ENCODE data around the gene EXPH5. TPM values are rescaled to one million over a fixed set of nuclear protein-coding genes. Genes with fewer than 3 reads are reported as not detected.

Gene EXPH5
- total RNA-seq, 2 donors from 2014 or later = 2.3 to 2.9 TPM

DNA sequence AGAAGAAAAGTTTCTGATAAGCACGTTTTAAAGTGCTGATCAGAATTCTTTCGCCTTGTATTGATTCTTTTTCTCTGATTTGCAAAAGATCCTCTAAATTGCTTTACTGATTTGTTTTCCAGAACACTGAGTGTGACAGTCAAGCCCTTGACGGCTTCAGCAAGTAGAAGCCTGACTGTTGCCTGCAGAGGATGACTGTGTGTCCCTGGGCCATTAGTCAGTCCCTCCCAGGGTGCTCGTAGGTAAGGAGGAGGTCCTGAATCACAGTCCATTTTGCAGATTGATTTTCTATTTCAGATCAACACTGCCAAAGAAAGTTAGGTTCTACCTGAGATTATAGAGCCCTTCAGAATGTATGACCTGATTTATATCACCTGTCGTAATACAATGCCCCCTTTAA is 56.8 kb downstream of the EXPH5 start:
- Histone ChIP-seq H3K36me3 (replicated peaks in 1 of 2; ENCODE audit: insufficient read depth in 1 of 2, low read depth in 2 of 2) (no peaks in the 10 kb centered on the region), H3K9me3 (no peaks in the 10 kb centered on the region), H3K4me3 (no peak overlapping the region), H3K27me3 (no peaks in the 10 kb centered on the region), H3K4me1 (no peaks in the 10 kb centered on the region), H3K27ac (no peak overlapping the region)
- ATAC-seq = no peak
- WGBS, 2 donors = 82% methylated on average over 5 of the region's 5 CpGs
- DNase-seq = no peak
- TF ChIP-seq, protein P1, sequence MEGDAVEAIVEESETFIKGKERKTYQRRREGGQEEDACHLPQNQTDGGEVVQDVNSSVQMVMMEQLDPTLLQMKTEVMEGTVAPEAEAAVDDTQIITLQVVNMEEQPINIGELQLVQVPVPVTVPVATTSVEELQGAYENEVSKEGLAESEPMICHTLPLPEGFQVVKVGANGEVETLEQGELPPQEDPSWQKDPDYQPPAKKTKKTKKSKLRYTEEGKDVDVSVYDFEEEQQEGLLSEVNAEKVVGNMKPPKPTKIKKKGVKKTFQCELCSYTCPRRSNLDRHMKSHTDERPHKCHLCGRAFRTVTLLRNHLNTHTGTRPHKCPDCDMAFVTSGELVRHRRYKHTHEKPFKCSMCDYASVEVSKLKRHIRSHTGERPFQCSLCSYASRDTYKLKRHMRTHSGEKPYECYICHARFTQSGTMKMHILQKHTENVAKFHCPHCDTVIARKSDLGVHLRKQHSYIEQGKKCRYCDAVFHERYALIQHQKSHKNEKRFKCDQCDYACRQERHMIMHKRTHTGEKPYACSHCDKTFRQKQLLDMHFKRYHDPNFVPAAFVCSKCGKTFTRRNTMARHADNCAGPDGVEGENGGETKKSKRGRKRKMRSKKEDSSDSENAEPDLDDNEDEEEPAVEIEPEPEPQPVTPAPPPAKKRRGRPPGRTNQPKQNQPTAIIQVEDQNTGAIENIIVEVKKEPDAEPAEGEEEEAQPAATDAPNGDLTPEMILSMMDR (IDR thresholded peaks at IDR 0.05) = no peak
- no peak for TF ChIP-seq POLR2A (IDR thresholded peaks at IDR 0.05)
- intact Hi-C loops (cut with DNase I) = no loop called here

DNA sequence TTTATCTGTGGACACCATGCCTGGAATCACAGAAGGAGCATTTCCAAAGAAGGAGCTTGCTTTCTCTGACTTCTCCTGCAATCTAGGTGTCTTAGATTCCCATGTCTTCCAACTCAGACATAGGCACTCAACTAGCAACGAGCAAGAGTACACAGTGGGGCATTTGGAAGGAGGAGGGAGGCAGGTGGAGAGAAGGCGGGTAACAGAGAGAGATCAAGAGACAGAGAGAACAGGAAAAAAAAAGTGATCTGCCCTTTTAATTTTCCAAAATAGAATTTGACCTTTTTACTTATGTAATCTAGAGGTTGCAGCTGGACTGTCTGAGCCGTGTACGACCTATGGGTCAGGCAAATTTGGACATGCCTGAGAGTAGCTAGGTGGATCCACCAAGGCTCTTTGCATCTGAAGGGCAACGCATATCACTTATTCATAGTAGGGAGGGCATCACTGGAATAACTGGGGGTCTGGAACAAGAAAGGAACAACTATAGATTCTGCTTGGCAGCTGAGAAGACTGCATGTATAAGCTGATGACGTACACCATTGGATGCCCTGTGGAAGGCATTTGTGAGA is 58.1 kb downstream of the EXPH5 start:
- TF ChIP-seq POLR2A (IDR thresholded peaks at IDR 0.05) = no peak
- TF ChIP-seq, protein P1 (IDR thresholded peaks at IDR 0.05) = no peak
- intact Hi-C loops (cut with DNase I) = no loop called here
- H3K36me3 ChIP-seq (replicated peaks in 1 of 2; ENCODE audit: insufficient read depth in 1 of 2, low read depth in 2 of 2) = no peaks in the 10 kb centered on the region
- no peak overlapping the region for H3K27ac ChIP-seq
- no peaks in the 10 kb centered on the region for H3K27me3 ChIP-seq
- WGBS, 2 donors = 77 to 86% methylated on average over 6 of the region's 6 CpGs
- ATAC-seq = no peak
- H3K9me3 ChIP-seq = no peaks in the 10 kb centered on the region
- H3K4me3 ChIP-seq = no peak overlapping the region
- DNase-seq = no peak
- H3K4me1 ChIP-seq = no peaks in the 10 kb centered on the region

GRCh38 chr11:108534274-108534882 is 59.2 kb downstream of the EXPH5 start:
- WGBS, 2 donors = 82 to 90% methylated on average over 2 of the region's 2 CpGs
- no peaks in the 10 kb centered on the region for H3K9me3 ChIP-seq
- no peak overlapping the region for H3K27ac ChIP-seq
- TF ChIP-seq, protein P1 (IDR thresholded peaks at IDR 0.05) = no peak
- TF ChIP-seq POLR2A (IDR thresholded peaks at IDR 0.05) = no peak
- DNase-seq (no peak), ATAC-seq (no peak)
- intact Hi-C loops (cut with DNase I) = no loop called here
- H3K27me3 ChIP-seq = no peaks in the 10 kb centered on the region
- H3K4me1 ChIP-seq = no peaks in the 10 kb centered on the region
- H3K36me3 ChIP-seq (replicated peaks in 1 of 2; ENCODE audit: insufficient read depth in 1 of 2, low read depth in 2 of 2) = no peaks in the 10 kb centered on the region
- no peak overlapping the region for H3K4me3 ChIP-seq

DNA sequence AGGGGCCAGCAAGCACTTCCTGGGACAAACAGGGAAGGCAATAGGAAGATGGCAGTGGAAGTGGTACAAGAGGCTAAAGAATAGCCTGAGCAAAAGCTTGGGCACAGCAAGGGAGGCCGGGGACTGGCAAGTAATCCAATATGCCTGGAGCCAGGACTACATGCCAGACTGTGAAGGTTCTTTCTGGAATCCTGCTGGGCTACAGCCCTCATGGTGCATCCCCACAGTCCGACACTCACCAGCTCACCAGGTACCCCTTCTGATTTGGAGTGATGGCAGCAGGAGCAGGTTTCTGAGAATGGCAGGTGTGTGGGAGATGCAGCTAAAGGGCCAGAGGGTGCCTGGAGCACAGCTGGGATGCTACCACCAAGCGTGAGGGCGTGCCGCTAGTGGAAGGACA is 63.1 kb downstream of the EXPH5 start:
- Histone ChIP-seq H3K27ac (no peak overlapping the region), H3K4me3 (no peak overlapping the region), H3K9me3 (no peaks in the 10 kb centered on the region), H3K36me3 (replicated peaks in 1 of 2; ENCODE audit: insufficient read depth in 1 of 2, low read depth in 2 of 2) (no peaks in the 10 kb centered on the region), H3K27me3 (no peaks in the 10 kb centered on the region), H3K4me1 (no peaks in the 10 kb centered on the region)
- intact Hi-C loops (cut with DNase I) = no loop called here
- ATAC-seq (no peak), DNase-seq (no peak)
- WGBS, 2 donors = 96 to 97% methylated on average over 5 of the region's 5 CpGs
- TF ChIP-seq POLR2A (IDR thresholded peaks at IDR 0.05) = no peak
- TF ChIP-seq, protein P1 (IDR thresholded peaks at IDR 0.05) = no peak

GRCh38 chr11:108527382-108527781 is 66.2 kb downstream of the EXPH5 start:
- intact Hi-C loops (cut with DNase I) = no loop called here
- Histone ChIP-seq H3K9me3 (no peaks in the 10 kb centered on the region), H3K27me3 (no peaks in the 10 kb centered on the region), H3K36me3 (replicated peaks in 1 of 2; ENCODE audit: insufficient read depth in 1 of 2, low read depth in 2 of 2) (no peaks in the 10 kb centered on the region), H3K4me1 (no peaks in the 10 kb centered on the region), H3K27ac (no peak overlapping the region), H3K4me3 (no peak overlapping the region)
- ATAC-seq = no peak
- TF ChIP-seq, protein P1 (IDR thresholded peaks at IDR 0.05) = no peak
- no peak for TF ChIP-seq POLR2A (IDR thresholded peaks at IDR 0.05)
- 86 to 89% methylated on average over 6 of the region's 6 CpGs for WGBS, 2 donors
- DNase-seq = no peak

Data from body of pancreas (tissue), 4 donors.